ENCODE data around the gene DTNBP1.

DTNBP1 gene

GRCh38 chr6:15531973-15532372 is 130.9 kb downstream of the DTNBP1 start:
- DNase-seq (ENCODE audit: low read depth), result no peak

- no peak for DNase-seq (ENCODE audit: low read depth)
Observed at GRCh38 chr6:15530411-15530810, 132.4 kb downstream of the DTNBP1 start.

- DNase-seq (ENCODE audit: low read depth), result no peak
Observed at GRCh38 chr6:15528870-15529269, 134.0 kb downstream of the DTNBP1 start.

- no peak for DNase-seq (ENCODE audit: low read depth)
Observed at GRCh38 chr6:15527838-15528617, 134.8 kb downstream of the DTNBP1 start.

- DNase-seq (ENCODE audit: low read depth), result no peak
Observed at GRCh38 chr6:15526212-15526701, 136.6 kb downstream of the DTNBP1 start.

GRCh38 chr6:15524861-15525401 is 137.9 kb downstream of the DTNBP1 start:
- no peak for DNase-seq (ENCODE audit: low read depth)

GRCh38 chr6:15523679-15524630 is 138.9 kb downstream of the DTNBP1 start:
- DNase-seq (ENCODE audit: low read depth), result no peak

- DNase-seq (ENCODE audit: low read depth), result no peak
Observed at GRCh38 chr6:15522856-15523529, 139.8 kb downstream of the DTNBP1 start.

- no peak for DNase-seq (ENCODE audit: low read depth)
Observed at GRCh38 chr6:15522427-15522826, 140.4 kb downstream of the DTNBP1 start.

- DNase-seq (ENCODE audit: low read depth), result no peak
Observed at GRCh38 chr6:15522026-15522425, 140.8 kb downstream of the DTNBP1 start.

GRCh38 chr6:15521582-15521981 is 141.2 kb downstream of the DTNBP1 start:
- DNase-seq (ENCODE audit: low read depth), result no peak

- DNase-seq (ENCODE audit: low read depth), result no peak
Observed at GRCh38 chr6:15520626-15521203, 142.1 kb downstream of the DTNBP1 start.

- no peak for DNase-seq (ENCODE audit: low read depth)
Observed at GRCh38 chr6:15519681-15520080, 143.1 kb downstream of the DTNBP1 start.

GRCh38 chr6:15518878-15519277 is 143.9 kb downstream of the DTNBP1 start:
- no peak for DNase-seq (ENCODE audit: low read depth)

GRCh38 chr6:15518057-15518456 is 144.8 kb downstream of the DTNBP1 start:
- no peak for DNase-seq (ENCODE audit: low read depth)

- no peak for DNase-seq (ENCODE audit: low read depth)
Observed at GRCh38 chr6:15517600-15517999, 145.2 kb downstream of the DTNBP1 start.

- DNase-seq (ENCODE audit: low read depth), result no peak
Observed at GRCh38 chr6:15516923-15517560, 145.8 kb downstream of the DTNBP1 start.

- DNase-seq (ENCODE audit: low read depth), result no peak
Observed at GRCh38 chr6:15516378-15516777, 146.4 kb downstream of the DTNBP1 start.

- no peak for DNase-seq (ENCODE audit: low read depth)
Observed at GRCh38 chr6:15515660-15516375, 147.0 kb downstream of the DTNBP1 start.

GRCh38 chr6:15515226-15515625 is 147.6 kb downstream of the DTNBP1 start:
- DNase-seq (ENCODE audit: low read depth), result no peak

All from T-helper 22 cell (primary cell).